ENCODE measurements around the gene HES3. TPM values are rescaled to one million over a fixed set of nuclear protein-coding genes. Genes with fewer than 3 reads are reported as not detected.
A peak's percentile ranks its signal among the peaks of the same experiment; 100 is the strongest.

The HES3 gene
- polyA plus RNA-seq, 1 of the 3 experiments (the other 2 are of a cell fraction) = not detected

DNA sequence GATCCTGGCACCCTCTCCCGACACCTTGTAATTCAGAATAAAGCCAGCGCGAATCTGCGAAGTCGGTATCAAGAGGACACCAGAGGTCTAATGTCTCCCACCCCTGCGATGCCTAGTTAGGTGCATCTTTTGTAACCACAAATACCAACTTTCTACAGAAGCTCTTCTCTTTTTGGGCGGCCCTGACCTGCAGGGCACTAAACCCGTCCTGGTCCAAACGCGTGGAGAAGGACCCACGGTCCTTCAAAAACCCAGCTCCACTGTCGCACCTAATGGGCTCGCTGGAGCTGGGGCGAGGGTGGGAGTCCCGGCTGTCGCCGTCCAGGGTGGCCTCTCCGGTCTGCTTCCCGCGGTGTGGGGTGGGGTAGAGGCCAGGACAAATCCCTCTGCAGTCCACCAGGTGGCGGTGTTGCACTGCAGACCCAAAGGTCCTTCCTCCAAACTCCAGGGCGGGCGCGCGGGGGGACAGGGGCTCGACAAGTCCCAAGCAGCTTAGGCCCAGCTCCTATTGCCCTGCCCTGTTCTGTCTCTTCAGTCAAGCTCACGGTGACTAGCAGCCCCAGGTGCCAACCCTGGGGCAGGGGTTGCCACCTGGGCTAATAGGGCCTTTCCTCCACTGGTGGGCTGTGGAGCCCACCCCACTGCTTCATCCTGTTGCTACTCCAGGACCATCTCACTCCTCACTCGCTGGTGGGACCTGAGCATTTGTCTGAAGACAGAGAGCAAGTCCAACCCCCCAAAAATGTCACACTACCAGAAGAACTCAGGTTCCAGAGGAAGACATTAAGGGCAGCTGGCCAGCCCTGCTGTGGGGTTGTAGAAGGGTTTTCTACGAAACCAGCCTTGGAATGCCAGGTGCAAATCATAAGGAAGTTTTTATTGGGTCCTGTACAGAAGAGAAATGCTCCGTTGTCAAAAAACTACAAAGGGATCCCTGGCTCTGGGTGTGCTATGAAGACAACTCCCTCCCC is 2.8 kb downstream of the HES3 start:
- Histone ChIP-seq H3F3A (replicated peaks; ENCODE audit: insufficient read depth) (no peaks in the 10 kb centered on the region), H3K9me2 (no peaks in the 10 kb centered on the region), H3K36me3 (replicated peaks in 1 of 2; ENCODE audit: control insufficient read depth in 1 of 2, insufficient read depth in 2 of 2, low read length in 1 of 2) (no peaks in the 10 kb centered on the region), H3K4me1 (ENCODE audit: control insufficient read depth in 1 of 2, insufficient read depth in 2 of 2, low read depth in 1 of 2, low read length in 1 of 2) (no peaks in the 10 kb centered on the region; a peak in 1 of 4 replicates), H3K27ac (ENCODE audit: low read depth in 2 of 2, low read length in 1 of 2) (peak overlapping the region in 1 of 2 experiments; percentile 74; a peak in 2 of 4 replicates), H2AFZ (ENCODE audit: low read depth) (no peak overlapping the region), H3K4me2 (peak overlapping the region; percentile 65; the same call in 1 of the 2 replicates), H3K27me3 (ENCODE audit: insufficient read depth) (no peaks in the 10 kb centered on the region), H3K4me3 (ENCODE audit: low read depth in 2 of 2, low read length in 1 of 2) (peak overlapping the region; percentile 44 to 56; a peak in 2 of 4 replicates), H3K9ac (no peak overlapping the region), H3K9me3 (no peaks in the 10 kb centered on the region), H4K20me1 (ENCODE audit: insufficient read depth) (peaks cover 3% of the 10 kb centered on the region; the same call in 1 of the 2 replicates), H3K79me2 (ENCODE audit: insufficient read depth) (no peaks in the 10 kb centered on the region)
- CTCF ChIA-PET = interaction anchor here (0.6 to 9.5 kb wide), 91 partner anchors 10 to 355 kb away, joined by 3 to 318 read pairs (median 5); partner anchors contain the start of genes ACOT7, CHD5, GPR153 and HES2
- 13% methylated on average over 11 of the region's 30 CpGs for WGBS (ENCODE audit: low lambda C conversion rate)
- POLR2A ChIA-PET = interaction anchor here (0.7 to 1.8 kb wide), 9 partner anchors 11 to 183 kb away, joined by 3 to 4 read pairs (median 3); partner anchors contain the start of gene ICMT
- DNase-seq = peak; percentile 97
- TF ChIP-seq RCOR1 (IDR thresholded peaks at IDR 0.05; ENCODE audit: low read length) = no peak
- no peak for TF ChIP-seq TEAD4 (IDR thresholded peaks at IDR 0.05; ENCODE audit: borderline replicate concordance, insufficient read depth)
- TF ChIP-seq REST (IDR thresholded peaks at IDR 0.05; ENCODE audit: low read depth, low read length) = peak; percentile 56; the same call in 1 of the 2 replicates
- TF ChIP-seq IRF3 (IDR thresholded peaks at IDR 0.05; ENCODE audit: low read depth, low read length) = no peak
- TF ChIP-seq FOSL2 (IDR thresholded peaks at IDR 0.05; ENCODE audit: borderline replicate concordance, low read depth) = no peak
- no peak for TF ChIP-seq ELF1 (IDR thresholded peaks at IDR 0.05)
- no peak for TF ChIP-seq POLR2AphosphoS5 (IDR thresholded peaks at IDR 0.05; ENCODE audit: low read depth, low read length)
- TF ChIP-seq YY1 (IDR thresholded peaks at IDR 0.05; ENCODE audit: low read depth) = no peak
- TF ChIP-seq, protein P1, sequence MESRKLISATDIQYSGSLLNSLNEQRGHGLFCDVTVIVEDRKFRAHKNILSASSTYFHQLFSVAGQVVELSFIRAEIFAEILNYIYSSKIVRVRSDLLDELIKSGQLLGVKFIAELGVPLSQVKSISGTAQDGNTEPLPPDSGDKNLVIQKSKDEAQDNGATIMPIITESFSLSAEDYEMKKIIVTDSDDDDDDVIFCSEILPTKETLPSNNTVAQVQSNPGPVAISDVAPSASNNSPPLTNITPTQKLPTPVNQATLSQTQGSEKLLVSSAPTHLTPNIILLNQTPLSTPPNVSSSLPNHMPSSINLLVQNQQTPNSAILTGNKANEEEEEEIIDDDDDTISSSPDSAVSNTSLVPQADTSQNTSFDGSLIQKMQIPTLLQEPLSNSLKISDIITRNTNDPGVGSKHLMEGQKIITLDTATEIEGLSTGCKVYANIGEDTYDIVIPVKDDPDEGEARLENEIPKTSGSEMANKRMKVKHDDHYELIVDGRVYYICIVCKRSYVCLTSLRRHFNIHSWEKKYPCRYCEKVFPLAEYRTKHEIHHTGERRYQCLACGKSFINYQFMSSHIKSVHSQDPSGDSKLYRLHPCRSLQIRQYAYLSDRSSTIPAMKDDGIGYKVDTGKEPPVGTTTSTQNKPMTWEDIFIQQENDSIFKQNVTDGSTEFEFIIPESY (IDR thresholded peaks at IDR 0.05; ENCODE audit: borderline replicate concordance, low read depth) = no peak
- TF ChIP-seq NRF1 (IDR thresholded peaks at IDR 0.05; ENCODE audit: low read depth, low read length) = no peak
- peak; percentile 75 for TF ChIP-seq CTCF (IDR thresholded peaks at IDR 0.05)
- TF ChIP-seq MXI1 (IDR thresholded peaks at IDR 0.05; ENCODE audit: low read depth, low read length) = 0 out of 2 replicates have a peak, but pooled peaks have one; percentile 16
- TF ChIP-seq NFIC (IDR thresholded peaks at IDR 0.05; ENCODE audit: borderline replicate concordance) = no peak
- no peak for TF ChIP-seq TAF1 (IDR thresholded peaks at IDR 0.05; ENCODE audit: borderline replicate concordance, low read depth, low read length)
- TF ChIP-seq GATA2 (CRISPR knock-in tag; IDR thresholded peaks at IDR 0.05) = no peak
- TF ChIP-seq FOXJ3 (CRISPR knock-in tag; IDR thresholded peaks at IDR 0.05) = no peak
- TF ChIP-seq SMC3 (IDR thresholded peaks at IDR 0.05; ENCODE audit: low read depth, low read length) = peak; percentile 93
- TF ChIP-seq FOXM1 (IDR thresholded peaks at IDR 0.05; ENCODE audit: low read depth) = no peak
- TF ChIP-seq, protein P2, sequence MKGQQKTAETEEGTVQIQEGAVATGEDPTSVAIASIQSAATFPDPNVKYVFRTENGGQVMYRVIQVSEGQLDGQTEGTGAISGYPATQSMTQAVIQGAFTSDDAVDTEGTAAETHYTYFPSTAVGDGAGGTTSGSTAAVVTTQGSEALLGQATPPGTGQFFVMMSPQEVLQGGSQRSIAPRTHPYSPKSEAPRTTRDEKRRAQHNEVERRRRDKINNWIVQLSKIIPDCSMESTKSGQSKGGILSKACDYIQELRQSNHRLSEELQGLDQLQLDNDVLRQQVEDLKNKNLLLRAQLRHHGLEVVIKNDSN (IDR thresholded peaks at IDR 0.05; ENCODE audit: borderline replicate concordance, low read depth) = no peak
- no peak; a peak in 1 of 4 replicates for TF ChIP-seq EP300 (IDR thresholded peaks at IDR 0.05; ENCODE audit: borderline replicate concordance in 1 of 2, low read depth in 1 of 2, low read length in 1 of 2)
- TF ChIP-seq RFX5 (IDR thresholded peaks at IDR 0.05; ENCODE audit: low read length) = 0 out of 2 replicates have a peak, but pooled peaks have one; percentile 34
- TF ChIP-seq JUND (IDR thresholded peaks at IDR 0.05) = no peak
